SK-N-MC (cell line): Measurements from ENCODE around the gene UROS.

ENCODE experiments used
- EZH2 ChIP-seq: fragments of 200-600 bp; sonication (generic); IDR thresholded peaks from one replicate; pipeline ENCODE4 v1.6.1; 2017; ENCODE audit warnings: antibody characterized with exemption
- POLR2AphosphoS5 ChIP-seq: IDR thresholded peaks from 2 replicates; pipeline ENCODE4 v1.6.1; 2012; ENCODE audit warnings: mild to moderate bottlenecking, low read depth, low read length, borderline replicate concordance

DNA sequence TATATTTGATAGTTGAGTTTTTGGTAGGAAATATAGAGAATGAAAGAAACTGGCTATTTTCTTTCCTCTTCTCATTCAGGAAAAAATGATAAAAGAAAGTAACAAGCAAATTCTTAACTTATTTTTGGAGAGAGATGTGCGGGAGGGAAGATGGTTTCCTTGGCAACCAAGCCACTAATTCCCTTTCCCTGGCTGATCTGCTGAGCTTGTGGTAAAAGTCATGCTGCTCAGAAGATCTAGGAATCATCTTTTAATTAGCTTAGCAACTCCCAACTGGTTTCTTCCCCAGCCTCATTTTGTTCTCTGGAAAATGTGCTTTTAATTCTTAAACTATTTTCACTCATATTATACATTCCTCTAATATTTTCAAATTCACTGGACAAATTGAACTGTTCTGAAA is 11.8 kb downstream of the UROS start:
- no peak for TF ChIP-seq POLR2AphosphoS5
- no peak for TF ChIP-seq EZH2
